ENCODE results near the gene MEX3A. TPM values are rescaled to one million over a fixed set of nuclear protein-coding genes. Genes with fewer than 3 reads are reported as not detected.
A peak's percentile ranks its signal among the peaks of the same experiment; 100 is the strongest.

The MEX3A gene
- total RNA-seq, 1 experiment from 2014 or later: 79.1 TPM

DNA sequence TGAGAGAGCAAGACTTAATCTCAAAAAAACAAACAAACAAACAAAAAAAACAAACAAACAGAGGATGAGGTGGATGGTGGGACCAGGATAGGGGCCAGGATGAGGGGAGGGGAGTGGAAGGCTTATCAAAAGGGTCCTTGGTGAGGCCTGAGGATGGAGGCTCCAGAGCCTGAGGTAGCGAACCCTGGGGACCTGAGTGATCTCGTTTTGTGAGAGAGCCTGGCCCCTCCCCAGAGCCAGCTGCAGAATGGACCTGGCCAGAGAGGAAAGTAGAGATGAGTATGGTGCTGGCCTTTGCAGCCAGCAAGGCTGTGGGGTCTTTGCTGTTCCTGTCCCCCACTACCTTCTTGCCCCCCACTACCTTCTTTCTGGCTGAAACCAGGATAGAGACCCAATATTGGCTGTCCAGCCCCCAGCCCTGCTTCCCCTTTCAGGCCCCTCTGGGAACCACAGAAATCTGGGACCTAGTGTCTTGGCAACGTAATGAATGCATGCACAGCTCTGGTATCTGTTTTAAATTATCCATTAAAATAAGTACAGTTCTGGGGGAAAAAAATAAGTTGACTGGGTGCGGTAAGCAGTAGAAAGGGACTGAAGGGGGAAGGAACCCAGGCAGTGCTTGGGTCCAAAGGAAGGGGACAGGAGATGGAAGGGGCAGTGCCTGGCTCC lies 31.2 kb upstream of the MEX3A start:
- POLR2A ChIA-PET: interaction anchor here (0.7 to 2.4 kb wide), 4 partner anchors 10 to 30 kb away, joined by 3 to 12 read pairs (median 6); partner anchors contain the start of gene MEX3A
- H3K27ac Mint-ChIP-seq: no peak overlapping the region
- H3K36me3 Mint-ChIP-seq: no peaks in the 10 kb centered on the region
- TF ChIP-seq ZNF121 (CRISPR knock-in tag; IDR thresholded peaks at IDR 0.05): no peak
- no peak for TF ChIP-seq FOXK1 (CRISPR knock-in tag; IDR thresholded peaks at IDR 0.05)
- TF ChIP-seq, protein P1, sequence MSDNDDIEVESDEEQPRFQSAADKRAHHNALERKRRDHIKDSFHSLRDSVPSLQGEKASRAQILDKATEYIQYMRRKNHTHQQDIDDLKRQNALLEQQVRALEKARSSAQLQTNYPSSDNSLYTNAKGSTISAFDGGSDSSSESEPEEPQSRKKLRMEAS (CRISPR knock-in tag; IDR thresholded peaks at IDR 0.05): no peak
- TF ChIP-seq, protein P2, sequence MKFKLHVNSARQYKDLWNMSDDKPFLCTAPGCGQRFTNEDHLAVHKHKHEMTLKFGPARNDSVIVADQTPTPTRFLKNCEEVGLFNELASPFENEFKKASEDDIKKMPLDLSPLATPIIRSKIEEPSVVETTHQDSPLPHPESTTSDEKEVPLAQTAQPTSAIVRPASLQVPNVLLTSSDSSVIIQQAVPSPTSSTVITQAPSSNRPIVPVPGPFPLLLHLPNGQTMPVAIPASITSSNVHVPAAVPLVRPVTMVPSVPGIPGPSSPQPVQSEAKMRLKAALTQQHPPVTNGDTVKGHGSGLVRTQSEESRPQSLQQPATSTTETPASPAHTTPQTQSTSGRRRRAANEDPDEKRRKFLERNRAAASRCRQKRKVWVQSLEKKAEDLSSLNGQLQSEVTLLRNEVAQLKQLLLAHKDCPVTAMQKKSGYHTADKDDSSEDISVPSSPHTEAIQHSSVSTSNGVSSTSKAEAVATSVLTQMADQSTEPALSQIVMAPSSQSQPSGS (CRISPR knock-in tag; IDR thresholded peaks at IDR 0.05; ENCODE audit: borderline replicate concordance, low read depth): no peak
- no peak for TF ChIP-seq CBFB (CRISPR knock-in tag; IDR thresholded peaks at IDR 0.05; ENCODE audit: low read depth)
- TF ChIP-seq, protein P3, sequence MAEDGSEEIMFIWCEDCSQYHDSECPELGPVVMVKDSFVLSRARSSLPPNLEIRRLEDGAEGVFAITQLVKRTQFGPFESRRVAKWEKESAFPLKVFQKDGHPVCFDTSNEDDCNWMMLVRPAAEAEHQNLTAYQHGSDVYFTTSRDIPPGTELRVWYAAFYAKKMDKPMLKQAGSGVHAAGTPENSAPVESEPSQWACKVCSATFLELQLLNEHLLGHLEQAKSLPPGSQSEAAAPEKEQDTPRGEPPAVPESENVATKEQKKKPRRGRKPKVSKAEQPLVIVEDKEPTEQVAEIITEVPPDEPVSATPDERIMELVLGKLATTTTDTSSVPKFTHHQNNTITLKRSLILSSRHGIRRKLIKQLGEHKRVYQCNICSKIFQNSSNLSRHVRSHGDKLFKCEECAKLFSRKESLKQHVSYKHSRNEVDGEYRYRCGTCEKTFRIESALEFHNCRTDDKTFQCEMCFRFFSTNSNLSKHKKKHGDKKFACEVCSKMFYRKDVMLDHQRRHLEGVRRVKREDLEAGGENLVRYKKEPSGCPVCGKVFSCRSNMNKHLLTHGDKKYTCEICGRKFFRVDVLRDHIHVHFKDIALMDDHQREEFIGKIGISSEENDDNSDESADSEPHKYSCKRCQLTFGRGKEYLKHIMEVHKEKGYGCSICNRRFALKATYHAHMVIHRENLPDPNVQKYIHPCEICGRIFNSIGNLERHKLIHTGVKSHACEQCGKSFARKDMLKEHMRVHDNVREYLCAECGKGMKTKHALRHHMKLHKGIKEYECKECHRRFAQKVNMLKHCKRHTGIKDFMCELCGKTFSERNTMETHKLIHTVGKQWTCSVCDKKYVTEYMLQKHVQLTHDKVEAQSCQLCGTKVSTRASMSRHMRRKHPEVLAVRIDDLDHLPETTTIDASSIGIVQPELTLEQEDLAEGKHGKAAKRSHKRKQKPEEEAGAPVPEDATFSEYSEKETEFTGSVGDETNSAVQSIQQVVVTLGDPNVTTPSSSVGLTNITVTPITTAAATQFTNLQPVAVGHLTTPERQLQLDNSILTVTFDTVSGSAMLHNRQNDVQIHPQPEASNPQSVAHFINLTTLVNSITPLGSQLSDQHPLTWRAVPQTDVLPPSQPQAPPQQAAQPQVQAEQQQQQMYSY (CRISPR knock-in tag; IDR thresholded peaks at IDR 0.05): no peak
- TF ChIP-seq SMAD4 (CRISPR knock-in tag; IDR thresholded peaks at IDR 0.05): no peak
- no peak for TF ChIP-seq TEAD1 (CRISPR knock-in tag; IDR thresholded peaks at IDR 0.05)
- TF ChIP-seq, protein P4, sequence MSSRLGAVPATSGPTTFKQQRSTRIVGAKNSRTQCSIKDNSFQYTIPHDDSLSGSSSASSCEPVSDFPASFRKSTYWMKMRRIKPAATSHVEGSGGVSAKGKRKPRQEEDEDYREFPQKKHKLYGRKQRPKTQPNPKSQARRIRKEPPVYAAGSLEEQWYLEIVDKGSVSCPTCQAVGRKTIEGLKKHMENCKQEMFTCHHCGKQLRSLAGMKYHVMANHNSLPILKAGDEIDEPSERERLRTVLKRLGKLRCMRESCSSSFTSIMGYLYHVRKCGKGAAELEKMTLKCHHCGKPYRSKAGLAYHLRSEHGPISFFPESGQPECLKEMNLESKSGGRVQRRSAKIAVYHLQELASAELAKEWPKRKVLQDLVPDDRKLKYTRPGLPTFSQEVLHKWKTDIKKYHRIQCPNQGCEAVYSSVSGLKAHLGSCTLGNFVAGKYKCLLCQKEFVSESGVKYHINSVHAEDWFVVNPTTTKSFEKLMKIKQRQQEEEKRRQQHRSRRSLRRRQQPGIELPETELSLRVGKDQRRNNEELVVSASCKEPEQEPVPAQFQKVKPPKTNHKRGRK (CRISPR knock-in tag; IDR thresholded peaks at IDR 0.05; ENCODE audit: borderline replicate concordance): no peak
- no peak for TF ChIP-seq JAZF1 (CRISPR knock-in tag; IDR thresholded peaks at IDR 0.05)
- TF ChIP-seq SOX15 (CRISPR knock-in tag; IDR thresholded peaks at IDR 0.05): no peak
- TF ChIP-seq, protein P5, sequence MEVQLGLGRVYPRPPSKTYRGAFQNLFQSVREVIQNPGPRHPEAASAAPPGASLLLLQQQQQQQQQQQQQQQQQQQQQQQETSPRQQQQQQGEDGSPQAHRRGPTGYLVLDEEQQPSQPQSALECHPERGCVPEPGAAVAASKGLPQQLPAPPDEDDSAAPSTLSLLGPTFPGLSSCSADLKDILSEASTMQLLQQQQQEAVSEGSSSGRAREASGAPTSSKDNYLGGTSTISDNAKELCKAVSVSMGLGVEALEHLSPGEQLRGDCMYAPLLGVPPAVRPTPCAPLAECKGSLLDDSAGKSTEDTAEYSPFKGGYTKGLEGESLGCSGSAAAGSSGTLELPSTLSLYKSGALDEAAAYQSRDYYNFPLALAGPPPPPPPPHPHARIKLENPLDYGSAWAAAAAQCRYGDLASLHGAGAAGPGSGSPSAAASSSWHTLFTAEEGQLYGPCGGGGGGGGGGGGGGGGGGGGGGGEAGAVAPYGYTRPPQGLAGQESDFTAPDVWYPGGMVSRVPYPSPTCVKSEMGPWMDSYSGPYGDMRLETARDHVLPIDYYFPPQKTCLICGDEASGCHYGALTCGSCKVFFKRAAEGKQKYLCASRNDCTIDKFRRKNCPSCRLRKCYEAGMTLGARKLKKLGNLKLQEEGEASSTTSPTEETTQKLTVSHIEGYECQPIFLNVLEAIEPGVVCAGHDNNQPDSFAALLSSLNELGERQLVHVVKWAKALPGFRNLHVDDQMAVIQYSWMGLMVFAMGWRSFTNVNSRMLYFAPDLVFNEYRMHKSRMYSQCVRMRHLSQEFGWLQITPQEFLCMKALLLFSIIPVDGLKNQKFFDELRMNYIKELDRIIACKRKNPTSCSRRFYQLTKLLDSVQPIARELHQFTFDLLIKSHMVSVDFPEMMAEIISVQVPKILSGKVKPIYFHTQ (CRISPR knock-in tag; IDR thresholded peaks at IDR 0.05): no peak
- no peak for TF ChIP-seq ETV6 (CRISPR knock-in tag; IDR thresholded peaks at IDR 0.05)
- TF ChIP-seq, protein P6, sequence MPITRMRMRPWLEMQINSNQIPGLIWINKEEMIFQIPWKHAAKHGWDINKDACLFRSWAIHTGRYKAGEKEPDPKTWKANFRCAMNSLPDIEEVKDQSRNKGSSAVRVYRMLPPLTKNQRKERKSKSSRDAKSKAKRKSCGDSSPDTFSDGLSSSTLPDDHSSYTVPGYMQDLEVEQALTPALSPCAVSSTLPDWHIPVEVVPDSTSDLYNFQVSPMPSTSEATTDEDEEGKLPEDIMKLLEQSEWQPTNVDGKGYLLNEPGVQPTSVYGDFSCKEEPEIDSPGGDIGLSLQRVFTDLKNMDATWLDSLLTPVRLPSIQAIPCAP (CRISPR knock-in tag; IDR thresholded peaks at IDR 0.05): no peak
- DNase-seq (ENCODE audit: low spot score) (no peak), ATAC-seq (no peak)
- H3K4me1 Mint-ChIP-seq: peaks cover 31% of the 10 kb centered on the region
- peak overlapping the region; percentile 93 for H3K4me3 Mint-ChIP-seq
- CTCF ChIA-PET: interaction anchor here (0.6 to 28.0 kb wide), 9 partner anchors 10 to 779 kb away, joined by 3 to 1176 read pairs (median 9); partner anchors contain the start of genes MEX3A and PMF1
- no peaks in the 10 kb centered on the region for H3K9me3 Mint-ChIP-seq
- H3K27me3 Mint-ChIP-seq (ENCODE audit: low read depth): peaks cover 18% of the 10 kb centered on the region

Measured in WTC11 (cell line).